DND-41 (cell line): Measurements from ENCODE around the gene PRR7.

ENCODE experiments used
- ATAC-seq: fragments of 200-7000 bp; cut with Tn5 transposase; 3 replicates; pipeline ENCODE4 v1.9.1; 2021; ENCODE audit warnings: low read depth; ENCODE audit not compliant: insufficient read depth
- DNase-seq: peaks from one replicate; pipeline ENCODE4 v3.0.0-alpha.2; 2020
- H2AFZ ChIP-seq: 2 replicates; pipeline ENCODE4 v1.6.0; 2012; ENCODE audit warnings: low read depth, low read length
- H3K27ac ChIP-seq: 2 replicates; pipeline ENCODE4 v1.5.1; 2012; ENCODE audit warnings: low read length, inconsistent platforms
- H3K27me3 ChIP-seq: fragments of 200-600 bp; sonication (generic); 2 replicates; pipeline ENCODE4 v1.6.0; 2012; ENCODE audit warnings: low read length, mild to moderate bottlenecking, inconsistent platforms; ENCODE audit not compliant: insufficient read depth, poor library complexity
- H3K36me3 ChIP-seq: 2 replicates; pipeline ENCODE4 v1.5.1; 2012; ENCODE audit warnings: low read length, inconsistent platforms; ENCODE audit not compliant: insufficient read depth
- H3K4me1 ChIP-seq: 2 replicates; pipeline ENCODE4 v1.5.1; 2012; ENCODE audit warnings: mild to moderate bottlenecking, low read length; ENCODE audit not compliant: insufficient read depth
- H3K4me2 ChIP-seq: 2 replicates; pipeline ENCODE4 v1.6.0; 2012; ENCODE audit warnings: mild to moderate bottlenecking, moderate library complexity, low read length, inconsistent platforms; ENCODE audit not compliant: insufficient read depth
- H3K4me3 ChIP-seq, 2 experiments: fragments of 200-600 bp in 1 of 2; shearing (Covaris generic) in 1 of 2; 2 replicates each; pipeline ENCODE4 v1.5.1; 2012 to 2016; ENCODE audit warnings: inconsistent platforms in 2 of 2, low read length in 2 of 2, mild to moderate bottlenecking in 2 of 2, low read depth in 1 of 2, moderate library complexity in 1 of 2
- H3K79me2 ChIP-seq: 2 replicates; pipeline ENCODE4 v1.6.0; 2012; ENCODE audit warnings: low read length, inconsistent platforms; ENCODE audit not compliant: insufficient read depth
- H3K9ac ChIP-seq: 2 replicates; pipeline ENCODE4 v1.6.0; 2012; ENCODE audit warnings: low read depth, mild to moderate bottlenecking, inconsistent platforms, low read length, moderate library complexity
- H3K9me3 ChIP-seq: 2 replicates; pipeline ENCODE4 v1.5.1; 2012; ENCODE audit warnings: low read length, moderate library complexity, mild to moderate bottlenecking, inconsistent platforms; ENCODE audit not compliant: insufficient read depth, severe bottlenecking
- H4K20me1 ChIP-seq: 2 replicates; pipeline ENCODE4 v1.6.0; 2012; ENCODE audit warnings: low read length; ENCODE audit not compliant: insufficient read depth
- EZH2 ChIP-seq: IDR thresholded peaks from 3 replicates; pipeline ENCODE4 v1.6.1; 2012; ENCODE audit warnings: borderline replicate concordance, low read depth, mild to moderate bottlenecking, moderate library complexity, low read length, inconsistent platforms; ENCODE audit not compliant: severe bottlenecking
- TF ChIP-seq, protein P1 (sequence below): IDR thresholded peaks from 2 replicates; pipeline ENCODE4 v1.5.1; 2012; ENCODE audit warnings: borderline replicate concordance, low read length, moderate library complexity, mild to moderate bottlenecking; ENCODE audit not compliant: poor library complexity, severe bottlenecking; ENCODE audit errors: extremely low read depth

Gene PRR7

DNA sequence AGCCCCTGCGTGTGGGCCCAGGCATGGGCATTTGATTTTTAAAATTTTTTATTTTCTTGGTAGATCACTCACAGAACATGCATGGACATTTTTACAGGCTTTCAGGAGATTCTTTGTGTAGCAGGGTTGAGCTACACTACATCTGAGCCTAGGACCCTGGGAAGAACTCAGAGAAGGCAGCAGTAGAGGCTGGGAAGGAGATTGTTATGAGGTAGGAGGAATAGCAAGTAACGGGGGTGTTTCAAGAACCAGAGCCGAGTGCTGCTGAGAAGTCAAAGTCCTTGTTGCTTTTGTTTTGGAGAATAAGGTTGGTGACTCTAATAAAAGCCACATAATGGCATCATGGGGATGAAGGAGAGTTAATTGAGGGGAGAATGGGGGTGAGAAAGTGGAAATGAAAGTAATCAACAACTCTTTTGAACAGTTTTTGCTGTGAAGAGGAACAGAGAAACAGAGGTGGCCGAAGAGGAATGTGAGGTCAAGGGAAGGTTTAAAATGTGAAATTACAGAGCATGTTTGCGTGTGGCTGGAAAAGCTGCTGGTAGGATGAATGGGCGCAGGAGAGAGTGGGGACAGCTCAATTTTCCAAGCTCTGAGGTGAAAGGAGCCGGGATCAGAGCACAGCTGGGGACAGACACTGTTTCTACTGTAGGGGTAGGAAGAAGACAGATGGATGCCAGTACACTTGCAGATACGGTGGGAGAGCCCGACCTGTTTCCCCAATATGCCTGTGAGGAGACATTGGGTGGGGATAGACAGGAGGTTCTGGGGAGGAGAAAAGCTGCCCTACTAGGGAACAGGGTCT lies 55.5 kb downstream of the PRR7 start:
- Histone ChIP-seq H3K4me2 (no peak overlapping the region), H3K9me3 (no peaks in the 10 kb centered on the region), H3K4me3 (no peak overlapping the region), H3K27ac (no peak overlapping the region), H3K36me3 (no peaks in the 10 kb centered on the region), H3K9ac (no peak overlapping the region), H3K4me1 (peaks cover 13% of the 10 kb centered on the region), H4K20me1 (peaks cover 5% of the 10 kb centered on the region), H3K27me3 (no peaks in the 10 kb centered on the region), H3K79me2 (no peaks in the 10 kb centered on the region), H2AFZ (no peak overlapping the region)
- DNase-seq = no peak
- TF ChIP-seq EZH2 = no peak
- TF ChIP-seq, protein P1, sequence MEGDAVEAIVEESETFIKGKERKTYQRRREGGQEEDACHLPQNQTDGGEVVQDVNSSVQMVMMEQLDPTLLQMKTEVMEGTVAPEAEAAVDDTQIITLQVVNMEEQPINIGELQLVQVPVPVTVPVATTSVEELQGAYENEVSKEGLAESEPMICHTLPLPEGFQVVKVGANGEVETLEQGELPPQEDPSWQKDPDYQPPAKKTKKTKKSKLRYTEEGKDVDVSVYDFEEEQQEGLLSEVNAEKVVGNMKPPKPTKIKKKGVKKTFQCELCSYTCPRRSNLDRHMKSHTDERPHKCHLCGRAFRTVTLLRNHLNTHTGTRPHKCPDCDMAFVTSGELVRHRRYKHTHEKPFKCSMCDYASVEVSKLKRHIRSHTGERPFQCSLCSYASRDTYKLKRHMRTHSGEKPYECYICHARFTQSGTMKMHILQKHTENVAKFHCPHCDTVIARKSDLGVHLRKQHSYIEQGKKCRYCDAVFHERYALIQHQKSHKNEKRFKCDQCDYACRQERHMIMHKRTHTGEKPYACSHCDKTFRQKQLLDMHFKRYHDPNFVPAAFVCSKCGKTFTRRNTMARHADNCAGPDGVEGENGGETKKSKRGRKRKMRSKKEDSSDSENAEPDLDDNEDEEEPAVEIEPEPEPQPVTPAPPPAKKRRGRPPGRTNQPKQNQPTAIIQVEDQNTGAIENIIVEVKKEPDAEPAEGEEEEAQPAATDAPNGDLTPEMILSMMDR = no peak
- no peak for ATAC-seq

DNA sequence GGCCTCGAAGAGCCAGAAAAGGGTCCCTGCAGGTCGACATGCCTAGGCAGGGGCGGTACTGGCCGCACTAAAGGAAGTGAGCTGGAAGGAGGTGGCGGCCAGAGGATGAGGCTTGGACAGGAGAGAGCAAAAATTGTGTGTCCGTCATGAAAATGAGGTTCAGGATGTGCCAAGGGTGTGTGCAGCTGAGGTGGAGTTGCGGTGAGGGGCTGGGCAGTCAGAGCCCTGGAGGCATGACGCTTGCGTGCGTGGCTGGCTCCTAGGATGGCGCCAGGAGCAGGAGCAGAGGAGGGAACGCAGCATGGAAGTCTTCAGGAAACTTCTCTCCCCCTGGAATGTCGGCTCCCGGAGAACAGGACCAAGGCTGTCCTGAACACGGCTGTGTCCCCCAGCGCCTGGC lies 56.3 kb downstream of the PRR7 start:
- H3K9me3 ChIP-seq = no peaks in the 10 kb centered on the region
- no peak overlapping the region for H3K27ac ChIP-seq
- H3K36me3 ChIP-seq = no peaks in the 10 kb centered on the region
- ATAC-seq (no peak), DNase-seq (no peak)
- H2AFZ ChIP-seq = no peak overlapping the region
- H4K20me1 ChIP-seq = peaks cover 5% of the 10 kb centered on the region
- no peaks in the 10 kb centered on the region for H3K27me3 ChIP-seq
- H3K4me2 ChIP-seq = no peak overlapping the region
- no peak overlapping the region for H3K9ac ChIP-seq
- no peak overlapping the region for H3K4me3 ChIP-seq
- H3K4me1 ChIP-seq = peaks cover 8% of the 10 kb centered on the region
- no peaks in the 10 kb centered on the region for H3K79me2 ChIP-seq
- TF ChIP-seq, protein P1 = no peak
- no peak for TF ChIP-seq EZH2

DNA sequence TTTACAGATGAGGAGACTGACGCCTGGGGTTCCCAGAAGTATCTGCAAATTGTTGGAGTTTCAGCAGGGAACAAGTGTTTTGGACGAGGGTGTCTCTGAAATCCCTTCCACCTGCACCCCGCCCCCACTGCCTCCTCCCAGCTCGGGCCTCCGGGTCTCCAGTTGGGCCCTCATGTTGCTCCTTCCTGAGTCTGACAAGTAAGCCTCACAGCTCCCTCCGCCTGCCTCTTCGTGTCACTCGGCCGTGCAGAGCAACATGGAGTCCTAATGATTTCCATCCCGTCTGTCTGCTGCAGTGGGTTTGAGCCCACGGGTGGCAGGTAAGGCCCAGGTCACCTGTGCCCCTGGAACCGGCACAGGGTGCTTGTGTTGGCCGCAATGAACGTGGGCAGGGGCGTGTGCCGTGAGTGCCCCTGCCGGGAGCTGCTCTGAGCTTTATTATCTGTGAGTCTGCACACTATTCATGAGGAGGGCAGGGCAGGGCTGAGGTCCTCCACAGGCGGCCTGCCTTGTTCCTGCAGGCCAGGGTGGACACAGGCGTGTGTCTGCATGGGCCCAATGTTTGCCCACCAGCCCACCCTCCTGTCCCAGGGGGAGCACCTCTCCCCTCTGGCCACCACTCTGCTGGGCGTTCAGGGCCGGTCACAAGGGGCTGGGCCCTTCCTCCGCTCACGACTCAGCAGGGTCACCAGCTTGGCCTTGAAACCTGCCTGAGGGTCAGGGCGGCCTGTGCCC lies 56.9 kb downstream of the PRR7 start:
- no peak overlapping the region for H3K4me3 ChIP-seq
- peaks cover 5% of the 10 kb centered on the region for H4K20me1 ChIP-seq
- TF ChIP-seq, protein P1 = no peak
- no peak for TF ChIP-seq EZH2
- ATAC-seq = no peak
- no peaks in the 10 kb centered on the region for H3K27me3 ChIP-seq
- H2AFZ ChIP-seq = no peak overlapping the region
- H3K36me3 ChIP-seq = no peaks in the 10 kb centered on the region
- H3K4me2 ChIP-seq = no peak overlapping the region
- DNase-seq = no peak
- H3K27ac ChIP-seq = no peak overlapping the region
- peaks cover 4% of the 10 kb centered on the region; the same call in 1 of the 2 replicates for H3K4me1 ChIP-seq
- H3K9me3 ChIP-seq = no peaks in the 10 kb centered on the region
- no peak overlapping the region for H3K9ac ChIP-seq
- no peaks in the 10 kb centered on the region for H3K79me2 ChIP-seq
